HG03025 (cell line): ENCODE results near the gene DRD2.
A peak's percentile ranks its signal among the peaks of the same experiment; 100 is the strongest.

Experiments used
- ATAC-seq: cut with Tn5 transposase; IDR thresholded peaks from one replicate; pipeline ENCODE4 v1.9.1; 2021; ENCODE audit warnings: mild to moderate bottlenecking, moderate library complexity; ENCODE audit not compliant: unreplicated experiment, low FRiP score

Gene DRD2

GRCh38 chr11:113447621-113448315 is 27.4 kb downstream of the DRD2 start:
- ATAC-seq, result no peak

- no peak for ATAC-seq
These were observed 28.3 kb downstream of the DRD2 start for GRCh38 chr11:113446938-113447337.

GRCh38 chr11:113446112-113446511 is 29.1 kb downstream of the DRD2 start:
- peak; percentile 60 for ATAC-seq

- no peak for ATAC-seq
These were observed 30.6 kb downstream of the DRD2 start for GRCh38 chr11:113444502-113445123.

GRCh38 chr11:113440816-113441215 is 34.4 kb downstream of the DRD2 start:
- ATAC-seq, result no peak

GRCh38 chr11:113436672-113437252 is 38.4 kb downstream of the DRD2 start:
- ATAC-seq, result no peak

GRCh38 chr11:113435190-113435968 is 39.8 kb downstream of the DRD2 start:
- ATAC-seq, result no peak

GRCh38 chr11:113431746-113432145 is 43.5 kb downstream of the DRD2 start:
- no peak for ATAC-seq

- no peak for ATAC-seq
These were observed 48.5 kb downstream of the DRD2 start for GRCh38 chr11:113426686-113427085.

- ATAC-seq, result no peak
These were observed 54.4 kb downstream of the DRD2 start for GRCh38 chr11:113420808-113421207.

GRCh38 chr11:113419454-113420003 is 55.7 kb downstream of the DRD2 start:
- no peak for ATAC-seq

- ATAC-seq, result no peak
These were observed 57.8 kb downstream of the DRD2 start for GRCh38 chr11:113417428-113417827.

- no peak for ATAC-seq
These were observed 59.9 kb downstream of the DRD2 start for GRCh38 chr11:113415343-113415742.

GRCh38 chr11:113412675-113413074 is 62.5 kb downstream of the DRD2 start:
- ATAC-seq, result no peak

- no peak for ATAC-seq
These were observed 63.7 kb downstream of the DRD2 start for GRCh38 chr11:113411536-113411935.

GRCh38 chr11:113410414-113411135 is 64.6 kb downstream of the DRD2 start:
- no peak for ATAC-seq

GRCh38 chr11:113409526-113409925 is 65.7 kb downstream of the DRD2 start:
- no peak for ATAC-seq

GRCh38 chr11:113408887-113409286 is 66.3 kb downstream of the DRD2 start:
- ATAC-seq, result no peak

- ATAC-seq, result no peak
These were observed 67.0 kb downstream of the DRD2 start for GRCh38 chr11:113408206-113408605.

- ATAC-seq, result no peak
These were observed 68.0 kb downstream of the DRD2 start for GRCh38 chr11:113407163-113407562.
